K562 (cell line): ENCODE measurements around the gene PPP1R12B. TPM values are rescaled to one million over a fixed set of nuclear protein-coding genes. Genes with fewer than 3 reads are reported as not detected.
"Not testable (repeated sequence)": the region's sequence is repeated elsewhere in the genome, so short reads cannot be mapped to it uniquely, and the experiment has no call there.

Experiments used
- ATAC-seq: fragments of 200-7000 bp; cut with Tn5 transposase; 3 replicates; pipeline ENCODE4 v1.9.1; 2020; ENCODE audit warnings: moderate library complexity
- BruUV-seq: library from RNA; stranded (reverse); fragments of 400-500 nt; replicated peaks from 2 replicates; lab custom pipeline; 2021; lab: Mats Ljungman, UMichigan
- CTCF ChIA-PET: fragments of 300-600 bp; formaldehyde crosslinking; extraction: SDS; loops from one replicate; lab custom pipeline; 2021; ENCODE audit warnings: low intra/inter-chr PET ratio; lab: Yijun Ruan, JAX
- POLR2A ChIA-PET: fragments of 300-600, 350-650 bp; sonication (Branson Sonifier 250); formaldehyde crosslinking; extraction: SDS; loops from one replicate; lab custom pipeline; 2021; ENCODE audit warnings: antibody characterized with exemption, inconsistent platforms; lab: Yijun Ruan, JAX
- DNase-seq, 4 experiments: peaks; one replicate each; pipeline versions ENCODE4 v3.0.0 to v3.0.0-alpha.2; 2011 to 2018; ENCODE audit warnings: low spot score in 3 of 4, mixed read lengths in 3 of 4; ENCODE audit errors: extremely low read depth in 1 of 4
- FAIRE-seq: peaks from 2 replicates; lab custom pipeline; 2011; peaks lifted over from hg19 to GRCh38; lab: Jason Lieb, UNC
- H2AFZ ChIP-seq: 2 replicates; pipeline ENCODE4 v1.6.0; 2011; ENCODE audit warnings: low read depth, low read length, control low read depth, inconsistent platforms
- H3K27ac ChIP-seq: fragments of 200-600 bp; 3 replicates; pipeline ENCODE4 v1.8.0; 2011; ENCODE audit warnings: low read depth, mild to moderate bottlenecking, control low read depth, inconsistent platforms, low read length, moderate library complexity, mixed read lengths; ENCODE audit errors: extremely low read depth
- H3K27me3 ChIP-seq, 2 experiments: fragments of 300-600 bp in 1 of 2; 2 replicates in 1 of 2; 3 replicates in 1 of 2; pipeline versions ENCODE4 v1.6.0 to v1.8.0; 2011; ENCODE audit warnings: inconsistent platforms in 2 of 2, low read length in 2 of 2, mild to moderate bottlenecking in 1 of 2, mixed read lengths in 1 of 2, moderate library complexity in 1 of 2; ENCODE audit not compliant: control insufficient read depth in 2 of 2, insufficient read depth in 2 of 2
- H3K36me3 ChIP-seq: fragments of 300-600 bp; 3 replicates; pipeline ENCODE4 v1.8.0; 2011; ENCODE audit warnings: mild to moderate bottlenecking, low read length, inconsistent platforms; ENCODE audit not compliant: control insufficient read depth, insufficient read depth
- H3K4me1 ChIP-seq, 2 experiments: fragments of 200-600 bp in 1 of 2; replicated peaks in 1 of 2; 2 replicates in 1 of 2; 3 replicates in 1 of 2; pipeline versions ENCODE4 v1.5.1 to v1.8.0; 2011; ENCODE audit warnings: inconsistent platforms in 2 of 2, low read length in 2 of 2, mild to moderate bottlenecking in 1 of 2, mixed read lengths in 1 of 2, moderate library complexity in 1 of 2; ENCODE audit not compliant: control insufficient read depth in 2 of 2, insufficient read depth in 2 of 2
- H3K4me2 ChIP-seq: 2 replicates; pipeline ENCODE4 v1.6.1; 2011; ENCODE audit warnings: low read length, control low read depth, inconsistent platforms, mixed read lengths; ENCODE audit not compliant: insufficient read depth
- H3K4me3 ChIP-seq: fragments of 200-600 bp; sonication (generic), shearing (Covaris generic); 2 replicates; pipeline ENCODE4 v1.5.1; 2016; ENCODE audit warnings: control low read depth, inconsistent platforms
- H3K79me2 ChIP-seq: fragments of 200-600 bp; 3 replicates; pipeline ENCODE4 v1.8.0; 2011; ENCODE audit warnings: low read length, inconsistent platforms; ENCODE audit not compliant: control insufficient read depth, insufficient read depth
- H3K9ac ChIP-seq, 2 experiments: 2 replicates each; pipeline versions ENCODE4 v1.6.0 to v1.6.1; 2011; ENCODE audit warnings: low read depth in 2 of 2, low read length in 2 of 2, control low read depth in 1 of 2, inconsistent platforms in 1 of 2, mild to moderate bottlenecking in 1 of 2, mixed read lengths in 1 of 2; ENCODE audit not compliant: insufficient read depth in 1 of 2
- H3K9me1 ChIP-seq: one replicate; pipeline ENCODE4 v1.6.0; 2011; ENCODE audit warnings: inconsistent platforms, mild to moderate bottlenecking, low read length, moderate library complexity; ENCODE audit not compliant: control insufficient read depth, insufficient read depth
- H3K9me3 ChIP-seq: replicated peaks from 2 replicates; pipeline ENCODE4 v1.5.1; 2011; ENCODE audit warnings: low read depth, low read length, inconsistent platforms; ENCODE audit not compliant: control insufficient read depth, insufficient read depth
- H4K20me1 ChIP-seq: replicated peaks from 2 replicates; pipeline ENCODE4 v1.6.1; 2011; ENCODE audit warnings: low read length, inconsistent platforms, mixed read lengths; ENCODE audit not compliant: control insufficient read depth, insufficient read depth
- REST ChIP-seq, 2 experiments: fragments of 450-650 bp; formaldehyde crosslinking in 1 of 2; IDR thresholded peaks; 2 replicates each; pipeline versions ENCODE4 v1.4.0 to v1.6.1; 2014 to 2020; ENCODE audit warnings: mild to moderate bottlenecking in 2 of 2, borderline replicate concordance in 1 of 2, low read depth in 1 of 2
- WGBS: fragments of 100-300 bp; shearing (Covaris generic); methylation state at CpG from one replicate; pipeline ENCODE4 v1.1.6; 2016; ENCODE audit warnings: low coverage, mixed read lengths; ENCODE audit not compliant: insufficient coverage; ENCODE audit errors: missing lambda C conversion rate; 5-methylcytosine and 5-hydroxymethylcytosine counted together
- in situ Hi-C: fragments of 300-500 bp; cut with MboI; formaldehyde crosslinking; loops from 4 replicates; pipeline ENCODE4 v1.15.0; 2018; ENCODE audit warnings: inconsistent platforms, mixed read lengths
- intact Hi-C: fragments of 100-400 bp; cut with micrococcal nuclease; formaldehyde crosslinking; loops from 2 replicates; pipeline ENCODE4 v1.14.2; 2022
- polyA plus RNA-seq, 8 experiments: library from polyadenylated mRNA; depleted of rRNA in 4 of 8; stranded (reverse) in 5 of 8; unstranded in 3 of 8; fragments of >200 nt; fragmentation: Nextera tagmentation in 2 of 8; fragmentation: Illumina TruSeq in 1 of 8; extraction: Ambion mirVana in 2 of 8; extraction: Trizol in 1 of 8; gene quantifications; 2 replicates each; pipeline versions ENCODE4 v1.2.1 to v1.2.3, GENCODE V29; 2011 to 2014; ENCODE audit warnings: inconsistent platforms in 1 of 8, missing spikeins in 1 of 8
- total RNA-seq, 7 experiments: library from RNA; depleted of rRNA in 6 of 7; stranded (reverse); fragments of >200 nt in 6 of 7; fragmentation: Illumina TruSeq in 2 of 7; extraction: Trizol in 2 of 7; gene quantifications; 2 replicates each; pipeline versions ENCODE4 v1.2.1 to v1.2.3, GENCODE V29; 2011 to 2021; ENCODE audit warnings: low replicate concordance in 1 of 7

PPP1R12B gene
- total and polyA plus RNA-seq, 9 of the 15 experiments (the other 6 are each of a cell fraction or from before 2014, with no cell fraction given) = 0.73 to 16.9 (median 13.6) TPM

GRCh38 chr1:202614363-202615207 lies 266.1 kb downstream of the PPP1R12B start (continued):
- peak; percentile 40; the same call in 1 of the 2 replicates for TF ChIP-seq REST (IDR thresholded peaks at IDR 0.05; ENCODE audit: borderline replicate concordance)
- TF ChIP-seq REST (CRISPR knock-in tag; IDR thresholded peaks at IDR 0.05; ENCODE audit: low read depth) = not testable (repeated sequence)

GRCh38 chr1:202615208-202615500 lies 266.7 kb downstream of the PPP1R12B start:
- H3K9me3 ChIP-seq, H3K4me3 ChIP-seq, FAIRE-seq, H4K20me1 ChIP-seq, H3K36me3 ChIP-seq, H3K9me1 ChIP-seq, POLR2A ChIA-PET, H3K27ac ChIP-seq, H2AFZ ChIP-seq, H3K79me2 ChIP-seq, ATAC-seq, CTCF ChIA-PET, DNase-seq, in situ Hi-C loops, H3K4me2 ChIP-seq, BruUV-seq, H3K9ac ChIP-seq, intact Hi-C loops, H3K4me1 ChIP-seq: not testable (repeated sequence)
- 6% methylated on average over 1 of the region's 1 CpG for WGBS
- peaks cover 7 to 66% of the 10 kb centered on the region in 2 experiments; a peak in 3 of 5 replicates for H3K27me3 ChIP-seq
